Measurements from ENCODE around the gene IL1RAPL2.

GRCh38 chrX:105375816-105376215 is 809.8 kb downstream of the IL1RAPL2 start:
- no peak for TF ChIP-seq EZH2phosphoT487 (IDR thresholded peaks at IDR 0.05)
- no peak for TF ChIP-seq CTCF (IDR thresholded peaks at IDR 0.05)

Measured in neural progenitor cell (in vitro differentiated cells).